C4-2B (cell line): Measurements from ENCODE around the gene KLHL3.

ENCODE experiments used
- ZFX ChIP-seq: fragments of 450-650 bp; IDR thresholded peaks from 2 replicates; pipeline ENCODE4 v1.6.1; 2017
- TF ChIP-seq, protein P1 (sequence below): fragments of 450-650 bp; conservative IDR thresholded peaks from 2 replicates; pipeline ENCODE4 v1.5.1; 2017; ENCODE audit warnings: mild to moderate bottlenecking

DNA sequence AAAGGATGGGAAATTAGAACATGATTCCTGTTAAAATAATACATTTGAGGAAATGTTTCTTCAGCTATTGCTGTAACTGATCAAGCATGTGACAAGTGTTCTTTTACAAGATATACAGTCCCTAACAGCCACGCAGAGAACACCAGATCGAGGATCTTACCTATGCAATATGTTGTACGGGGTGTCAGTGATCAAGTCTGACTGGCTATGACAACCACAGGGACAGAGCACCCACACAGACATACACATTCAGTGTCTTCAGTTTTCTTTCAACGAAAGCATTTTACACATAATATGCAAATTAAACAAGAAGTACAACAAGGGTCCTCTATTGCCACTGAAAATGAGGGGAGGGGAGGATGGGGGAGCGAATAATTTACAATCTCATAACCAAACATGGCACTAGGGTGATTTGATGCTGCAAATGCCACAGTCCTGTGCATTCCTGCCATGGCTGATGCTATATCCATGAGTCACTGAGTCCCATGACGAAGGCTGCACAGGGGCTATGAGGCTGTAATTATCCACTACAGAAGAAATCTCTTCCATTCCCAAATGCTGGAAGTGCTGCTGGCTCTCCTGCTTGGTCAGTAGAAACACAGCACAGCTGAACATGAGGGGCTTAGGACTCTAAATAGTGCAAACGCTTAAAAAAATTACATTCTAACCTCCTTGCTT is 118.2 kb downstream of the KLHL3 start:
- TF ChIP-seq, protein P1, sequence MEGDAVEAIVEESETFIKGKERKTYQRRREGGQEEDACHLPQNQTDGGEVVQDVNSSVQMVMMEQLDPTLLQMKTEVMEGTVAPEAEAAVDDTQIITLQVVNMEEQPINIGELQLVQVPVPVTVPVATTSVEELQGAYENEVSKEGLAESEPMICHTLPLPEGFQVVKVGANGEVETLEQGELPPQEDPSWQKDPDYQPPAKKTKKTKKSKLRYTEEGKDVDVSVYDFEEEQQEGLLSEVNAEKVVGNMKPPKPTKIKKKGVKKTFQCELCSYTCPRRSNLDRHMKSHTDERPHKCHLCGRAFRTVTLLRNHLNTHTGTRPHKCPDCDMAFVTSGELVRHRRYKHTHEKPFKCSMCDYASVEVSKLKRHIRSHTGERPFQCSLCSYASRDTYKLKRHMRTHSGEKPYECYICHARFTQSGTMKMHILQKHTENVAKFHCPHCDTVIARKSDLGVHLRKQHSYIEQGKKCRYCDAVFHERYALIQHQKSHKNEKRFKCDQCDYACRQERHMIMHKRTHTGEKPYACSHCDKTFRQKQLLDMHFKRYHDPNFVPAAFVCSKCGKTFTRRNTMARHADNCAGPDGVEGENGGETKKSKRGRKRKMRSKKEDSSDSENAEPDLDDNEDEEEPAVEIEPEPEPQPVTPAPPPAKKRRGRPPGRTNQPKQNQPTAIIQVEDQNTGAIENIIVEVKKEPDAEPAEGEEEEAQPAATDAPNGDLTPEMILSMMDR, result no peak
- TF ChIP-seq ZFX, result no peak
